Vagina (tissue), 2 donors: ENCODE results near the gene OR2T5.
"Not testable (repeated sequence)": the region's sequence is repeated elsewhere in the genome, so short reads cannot be mapped to it uniquely, and the experiment has no call there.

Source experiments
- POLR2A ChIP-seq, 2 donors: fragments of 450-650 bp; IDR thresholded peaks; one replicate each; pipeline ENCODE4 v1.6.1; 2017; ENCODE audit warnings: antibody characterized with exemption in 2 of 2, mild to moderate bottlenecking in 2 of 2, moderate library complexity in 2 of 2
- POLR2AphosphoS5 ChIP-seq, 2 donors: sonication (generic); formaldehyde crosslinking; IDR thresholded peaks; one replicate each; pipeline ENCODE4 v1.9.0; 2017; ENCODE audit warnings: antibody characterized with exemption in 2 of 2, mild to moderate bottlenecking in 2 of 2, low read depth in 1 of 2; ENCODE audit not compliant: insufficient read depth in 1 of 2
- TF ChIP-seq, protein P1 (sequence below), 3 experiments: fragments of 450-650 bp in 2 of 3; fragments of 200-600 bp in 1 of 3; sonication (generic) in 1 of 3; IDR thresholded peaks; one replicate each; pipeline ENCODE4 v1.5.1; 2017 to 2019; ENCODE audit warnings: antibody characterized with exemption in 3 of 3, mild to moderate bottlenecking in 2 of 3, moderate library complexity in 2 of 3

DNA sequence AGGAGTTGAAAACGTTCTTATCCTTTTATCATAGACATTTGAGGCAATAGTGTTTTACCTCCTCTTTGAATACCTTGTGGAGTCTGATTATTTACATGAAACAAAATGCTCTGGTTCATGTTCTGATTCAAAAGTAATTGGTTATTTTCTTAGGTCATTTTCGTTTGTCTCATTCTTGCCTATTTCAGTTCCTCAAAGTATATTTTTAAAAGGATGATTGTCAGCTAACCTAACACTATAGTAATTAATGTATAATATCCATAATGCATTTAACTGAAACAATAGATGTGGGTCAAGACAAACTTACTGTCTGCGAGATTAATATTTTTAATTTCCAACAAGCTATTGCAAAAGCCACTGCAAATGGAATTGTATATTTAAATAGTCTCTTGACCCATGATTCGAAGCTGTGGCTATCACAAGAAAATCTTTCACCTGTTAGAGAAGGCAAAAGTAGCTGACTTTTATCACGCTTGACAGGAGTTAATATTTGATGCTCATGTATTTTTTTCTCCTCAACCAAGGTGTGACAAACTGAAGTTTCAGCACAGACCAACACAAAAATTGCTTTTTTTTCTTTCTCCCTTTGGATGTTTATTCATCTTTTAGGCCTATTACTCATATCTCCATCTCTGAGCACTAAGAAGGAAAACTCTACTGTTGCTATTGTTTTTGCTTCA lies 37.8 kb upstream of the OR2T5 start:
- TF ChIP-seq, protein P1, sequence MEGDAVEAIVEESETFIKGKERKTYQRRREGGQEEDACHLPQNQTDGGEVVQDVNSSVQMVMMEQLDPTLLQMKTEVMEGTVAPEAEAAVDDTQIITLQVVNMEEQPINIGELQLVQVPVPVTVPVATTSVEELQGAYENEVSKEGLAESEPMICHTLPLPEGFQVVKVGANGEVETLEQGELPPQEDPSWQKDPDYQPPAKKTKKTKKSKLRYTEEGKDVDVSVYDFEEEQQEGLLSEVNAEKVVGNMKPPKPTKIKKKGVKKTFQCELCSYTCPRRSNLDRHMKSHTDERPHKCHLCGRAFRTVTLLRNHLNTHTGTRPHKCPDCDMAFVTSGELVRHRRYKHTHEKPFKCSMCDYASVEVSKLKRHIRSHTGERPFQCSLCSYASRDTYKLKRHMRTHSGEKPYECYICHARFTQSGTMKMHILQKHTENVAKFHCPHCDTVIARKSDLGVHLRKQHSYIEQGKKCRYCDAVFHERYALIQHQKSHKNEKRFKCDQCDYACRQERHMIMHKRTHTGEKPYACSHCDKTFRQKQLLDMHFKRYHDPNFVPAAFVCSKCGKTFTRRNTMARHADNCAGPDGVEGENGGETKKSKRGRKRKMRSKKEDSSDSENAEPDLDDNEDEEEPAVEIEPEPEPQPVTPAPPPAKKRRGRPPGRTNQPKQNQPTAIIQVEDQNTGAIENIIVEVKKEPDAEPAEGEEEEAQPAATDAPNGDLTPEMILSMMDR (IDR thresholded peaks at IDR 0.05) = not testable (repeated sequence)
- TF ChIP-seq POLR2A (IDR thresholded peaks at IDR 0.05); POLR2AphosphoS5 (IDR thresholded peaks at IDR 0.05; ENCODE audit: insufficient read depth in 1 of 2, low read depth in 1 of 2): not testable (repeated sequence)
